HCT116 (cell line): ENCODE measurements around the gene MTSS2. TPM values are rescaled to one million over a fixed set of nuclear protein-coding genes. Genes with fewer than 3 reads are reported as not detected.

Experiments
- ATAC-seq: fragments of 200-7000 bp; cut with Tn5 transposase; 2 replicates; pipeline ENCODE4 v1.9.1; 2020; ENCODE audit warnings: mild to moderate bottlenecking, moderate library complexity
- BruUV-seq: library from RNA; stranded (reverse); fragments of 400-500 nt; replicated peaks from 2 replicates; lab custom pipeline; 2021; lab: Mats Ljungman, UMichigan
- CTCF ChIA-PET: fragments of 300-600 bp; sonication (Branson Sonifier 250); formaldehyde crosslinking; loops from one replicate; lab custom pipeline; 2021; ENCODE audit warnings: antibody characterized with exemption; lab: Charles Lee
- POLR2A ChIA-PET: fragments of 300-600, 350-600 bp; sonication (Branson Sonifier 250); formaldehyde crosslinking; loops from one replicate; lab custom pipeline; 2021; ENCODE audit warnings: antibody characterized with exemption; lab: Charles Lee
- RAD21 ChIA-PET, 2 experiments: fragments of 300-600 bp; sonication (Branson Sonifier 250); formaldehyde crosslinking; loops; one replicate each; lab custom pipeline; 2023; ENCODE audit warnings: low total read pairs in 2 of 2; ENCODE audit not compliant: uncharacterized antibody in 2 of 2, unreplicated experiment in 2 of 2, low non-redundant PET in 1 of 2; lab: Charles Lee
- DNase-seq: peaks from one replicate; pipeline ENCODE4 v3.0.0-alpha.2; 2010; ENCODE audit warnings: low read depth, low spot score
- H2AFZ ChIP-seq: fragments of 200-600 bp; shearing (Covaris generic), sonication (generic); 2 replicates; pipeline ENCODE4 v1.6.1; 2017; ENCODE audit warnings: low read depth, mixed run types, mixed read lengths, antibody characterized with exemption, low read length; ENCODE audit not compliant: poor library complexity, severe bottlenecking
- H3K27ac ChIP-seq: 2 replicates; pipeline ENCODE4 v1.5.1; 2012; ENCODE audit warnings: low read depth, low read length
- H3K27me3 ChIP-seq: fragments of 200-600 bp; sonication (generic); 2 replicates; pipeline ENCODE4 v1.6.1; 2016; ENCODE audit warnings: mixed run types, low read length, mixed read lengths; ENCODE audit not compliant: insufficient read depth
- H3K36me3 ChIP-seq, 2 experiments: fragments of 200-500 bp in 1 of 2; fragments of 200-600 bp in 1 of 2; sonication (Bioruptor generic) in 1 of 2; sonication (generic) in 1 of 2; 2 replicates each; pipeline versions ENCODE4 v1.5.1 to v1.6.1; 2014 to 2016; ENCODE audit warnings: low read length in 2 of 2, inconsistent platforms in 1 of 2, mixed read lengths in 1 of 2, mixed run types in 1 of 2; ENCODE audit not compliant: insufficient read depth in 2 of 2, control insufficient read depth in 1 of 2
- H3K4me1 ChIP-seq, 2 experiments: fragments of 200-600 bp in 1 of 2; sonication (generic) in 1 of 2; 2 replicates each; pipeline versions ENCODE4 v1.5.1 to v1.6.1; 2012 to 2017; ENCODE audit warnings: low read length in 2 of 2, inconsistent platforms in 1 of 2, mild to moderate bottlenecking in 1 of 2, mixed read lengths in 1 of 2, mixed run types in 1 of 2, moderate library complexity in 1 of 2; ENCODE audit not compliant: insufficient read depth in 2 of 2, control insufficient read depth in 1 of 2
- H3K4me2 ChIP-seq: fragments of 200-600 bp; sonication (generic); 2 replicates; pipeline ENCODE4 v1.6.1; 2017; ENCODE audit warnings: mixed run types, low read length, mixed read lengths
- H3K4me3 ChIP-seq, 2 experiments: fragments of 200-600 bp in 1 of 2; sonication (generic) in 1 of 2; replicated peaks in 1 of 2; 2 replicates each; pipeline ENCODE4 v1.5.1; 2011 to 2016; ENCODE audit warnings: low read length in 2 of 2, control low read depth in 1 of 2, low read depth in 1 of 2, mild to moderate bottlenecking in 1 of 2, mixed read lengths in 1 of 2, mixed run types in 1 of 2
- H3K79me2 ChIP-seq: fragments of 200-600 bp; sonication (generic); 2 replicates; pipeline ENCODE4 v1.6.1; 2017; ENCODE audit warnings: mild to moderate bottlenecking, mixed run types, low read length, moderate library complexity, mixed read lengths; ENCODE audit not compliant: insufficient read depth
- H3K9ac ChIP-seq: fragments of 200-600 bp; sonication (generic); 2 replicates; pipeline ENCODE4 v1.6.1; 2016; ENCODE audit warnings: low read length, mixed read lengths
- H3K9me2 ChIP-seq: fragments of 200-600 bp; sonication (generic), shearing (Covaris generic); 2 replicates; pipeline ENCODE4 v1.6.1; 2017; ENCODE audit warnings: mixed run types, mild to moderate bottlenecking, moderate library complexity; ENCODE audit not compliant: insufficient read depth
- H3K9me3 ChIP-seq, 2 experiments: fragments of 200-500 bp in 1 of 2; fragments of 200-600 bp in 1 of 2; sonication (Bioruptor generic) in 1 of 2; sonication (generic) in 1 of 2; 2 replicates each; pipeline ENCODE4 v1.6.1; 2014 to 2017; ENCODE audit warnings: low read length in 2 of 2, mixed read lengths in 2 of 2, inconsistent platforms in 1 of 2, low read depth in 1 of 2, mild to moderate bottlenecking in 1 of 2, mixed run types in 1 of 2, moderate library complexity in 1 of 2; ENCODE audit not compliant: control insufficient read depth in 1 of 2, insufficient read depth in 1 of 2
- H4K20me1 ChIP-seq: fragments of 200-600 bp; sonication (generic), shearing (Covaris generic); 2 replicates; pipeline ENCODE4 v1.6.1; 2017; ENCODE audit warnings: mixed run types, mild to moderate bottlenecking, moderate library complexity; ENCODE audit not compliant: insufficient read depth
- CBX3 ChIP-seq: IDR thresholded peaks from 2 replicates; pipeline ENCODE4 v1.6.1; 2012; ENCODE audit warnings: low read depth
- CTCF ChIP-seq, 3 experiments: fragments of 200-600 bp in 1 of 3; sonication (generic) in 1 of 3; IDR thresholded peaks in 2 of 3; conservative IDR thresholded peaks in 1 of 3; 2 replicates each; pipeline ENCODE4 v1.5.1; 2012 to 2017; ENCODE audit warnings: low read depth in 2 of 3, low read length in 2 of 3, antibody characterized with exemption in 1 of 3, borderline replicate concordance in 1 of 3, control low read depth in 1 of 3, mild to moderate bottlenecking in 1 of 3, mixed read lengths in 1 of 3, mixed run types in 1 of 3, moderate library complexity in 1 of 3; ENCODE audit not compliant: insufficient read depth in 1 of 3
- ELF1 ChIP-seq: IDR thresholded peaks from 2 replicates; pipeline ENCODE4 v1.6.1; 2012; ENCODE audit warnings: low read depth, borderline replicate concordance
- EZH2 ChIP-seq: fragments of 200-600 bp; sonication (generic); IDR thresholded peaks from 2 replicates; pipeline ENCODE4 v1.6.1; 2017; ENCODE audit warnings: antibody characterized with exemption, mixed run types
- FOSL1 ChIP-seq: IDR thresholded peaks from 2 replicates; pipeline ENCODE4 v1.6.1; 2012; ENCODE audit warnings: low read depth
- MAX ChIP-seq: IDR thresholded peaks from 2 replicates; pipeline ENCODE4 v1.6.1; 2012
- RAD21 ChIP-seq: IDR thresholded peaks from 2 replicates; pipeline ENCODE4 v1.6.1; 2012; ENCODE audit warnings: low read depth, mild to moderate bottlenecking
- REST ChIP-seq: IDR thresholded peaks from 2 replicates; pipeline ENCODE4 v1.6.1; 2012; ENCODE audit warnings: low read depth
- SP1 ChIP-seq: IDR thresholded peaks from 2 replicates; pipeline ENCODE4 v1.6.1; 2012; ENCODE audit warnings: low read depth
- TCF7L2 ChIP-seq: IDR thresholded peaks from 2 replicates; pipeline ENCODE4 v1.7.0; 2011; ENCODE audit warnings: borderline replicate concordance, inconsistent platforms; ENCODE audit not compliant: insufficient read depth, insufficient read length; ENCODE audit errors: extremely low read depth
- ZFX ChIP-seq: fragments of 450-650 bp; IDR thresholded peaks from 2 replicates; pipeline ENCODE4 v1.6.1; 2017
- intact Hi-C: fragments of 100-400 bp; cut with micrococcal nuclease; formaldehyde crosslinking; loops from 2 replicates; pipeline ENCODE4 v1.10.0; 2022
- total RNA-seq: library from RNA; stranded (reverse); gene quantifications from one replicate; pipeline ENCODE4 v1.2.1, GENCODE V29; 2021; ENCODE audit not compliant: unreplicated experiment

MTSS2 gene
- total RNA-seq, 1 experiment from 2014 or later: 41.8 TPM

DNA sequence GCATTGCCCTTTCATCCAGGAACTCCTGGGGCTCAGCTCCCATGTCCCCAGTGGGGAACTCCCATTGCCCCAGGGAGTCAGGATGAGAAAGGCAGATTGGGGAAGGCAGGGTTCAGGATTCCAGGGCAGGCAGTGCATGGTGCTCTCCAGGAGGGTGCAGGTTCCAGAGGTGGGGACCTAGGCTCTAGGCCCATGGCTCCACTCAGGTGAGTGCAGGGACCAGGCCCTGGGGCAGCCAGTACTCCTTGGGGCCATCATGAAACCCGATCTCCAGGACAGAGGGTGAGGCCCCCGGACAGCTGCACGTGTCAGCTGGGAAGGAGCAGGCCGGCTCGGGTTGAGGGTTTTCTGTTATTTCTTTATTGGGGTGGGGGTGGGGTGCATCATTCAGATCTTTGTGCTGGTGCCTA is 1.3 kb upstream of the MTSS2 start:
- H3K79me2 ChIP-seq: peaks cover 33% of the 10 kb centered on the region
- no peak overlapping the region for H3K9ac ChIP-seq
- H3K27me3 ChIP-seq: no peaks in the 10 kb centered on the region
- H3K4me1 ChIP-seq: peaks cover 39 to 71% of the 10 kb centered on the region in 2 experiments
- 0 out of 4 replicates have a peak, but pooled peaks cover 0 to 4% of the 10 kb centered on the region in 2 experiments for H3K36me3 ChIP-seq
- no peaks in the 10 kb centered on the region for H3K9me2 ChIP-seq
- ATAC-seq (no peak), DNase-seq (no peak)
- H3K4me2 ChIP-seq: peak overlapping the region; percentile 72
- no peaks in the 10 kb centered on the region for H3K9me3 ChIP-seq
- no peak overlapping the region for H2AFZ ChIP-seq
- intact Hi-C loops: no loop called here
- CTCF ChIA-PET: interaction anchor here (1.9 kb wide), 1 partner anchor 84 kb away, joined by 11 read pairs; no protein-coding TSS in a partner anchor
- H3K27ac ChIP-seq: peak overlapping the region; percentile 51; the same call in 1 of the 2 replicates
- RAD21 ChIA-PET: interaction anchor here (1.3 to 2.1 kb wide), 2 partner anchors 59 to 84 kb away, joined by 4 to 6 read pairs; no protein-coding TSS in a partner anchor
- no peak overlapping the region for H3K4me3 ChIP-seq
- no TSS peak for BruUV-seq
- H4K20me1 ChIP-seq: no peaks in the 10 kb centered on the region
- POLR2A ChIA-PET: interaction anchor here (0.8 to 1.3 kb wide), 2 partner anchors 59 to 114 kb away, joined by 3 to 4 read pairs; partner anchors contain the start of gene VAC14
- TF ChIP-seq EZH2: no peak
- no peak for TF ChIP-seq TCF7L2
- no peak for TF ChIP-seq SP1
- TF ChIP-seq CTCF (IDR thresholded peaks at IDR 0.05 in 2 of 3, conservative IDR thresholded peaks at IDR 0.05 in 1 of 3; ENCODE audit: borderline replicate concordance in 1 of 3, insufficient read depth in 1 of 3, low read depth in 2 of 3, low read length in 2 of 3): no peak
- TF ChIP-seq REST: no peak
- no peak for TF ChIP-seq ZFX
- TF ChIP-seq MAX: no peak
- no peak for TF ChIP-seq ELF1
- TF ChIP-seq CBX3: no peak
- no peak for TF ChIP-seq FOSL1
- TF ChIP-seq RAD21: no peak
